Measurements from ENCODE around the gene RASAL2. TPM values are rescaled to one million over a fixed set of nuclear protein-coding genes. Genes with fewer than 3 reads are reported as not detected.

Gene RASAL2
- total RNA-seq, 1 donor from 2014 or later: 12.4 TPM

- Histone ChIP-seq H3K4me3 (ENCODE audit: low read depth, low read length) (no peak overlapping the region), H3K36me3 (ENCODE audit: control insufficient read depth, insufficient read depth, low read length) (peaks cover 1% of the 10 kb centered on the region), H3K27me3 (ENCODE audit: control insufficient read depth, insufficient read depth, low read length) (no peaks in the 10 kb centered on the region)
- DNase-seq (ENCODE audit: low read depth) (no peak), FAIRE-seq (no peak)
- TF ChIP-seq, protein P1, sequence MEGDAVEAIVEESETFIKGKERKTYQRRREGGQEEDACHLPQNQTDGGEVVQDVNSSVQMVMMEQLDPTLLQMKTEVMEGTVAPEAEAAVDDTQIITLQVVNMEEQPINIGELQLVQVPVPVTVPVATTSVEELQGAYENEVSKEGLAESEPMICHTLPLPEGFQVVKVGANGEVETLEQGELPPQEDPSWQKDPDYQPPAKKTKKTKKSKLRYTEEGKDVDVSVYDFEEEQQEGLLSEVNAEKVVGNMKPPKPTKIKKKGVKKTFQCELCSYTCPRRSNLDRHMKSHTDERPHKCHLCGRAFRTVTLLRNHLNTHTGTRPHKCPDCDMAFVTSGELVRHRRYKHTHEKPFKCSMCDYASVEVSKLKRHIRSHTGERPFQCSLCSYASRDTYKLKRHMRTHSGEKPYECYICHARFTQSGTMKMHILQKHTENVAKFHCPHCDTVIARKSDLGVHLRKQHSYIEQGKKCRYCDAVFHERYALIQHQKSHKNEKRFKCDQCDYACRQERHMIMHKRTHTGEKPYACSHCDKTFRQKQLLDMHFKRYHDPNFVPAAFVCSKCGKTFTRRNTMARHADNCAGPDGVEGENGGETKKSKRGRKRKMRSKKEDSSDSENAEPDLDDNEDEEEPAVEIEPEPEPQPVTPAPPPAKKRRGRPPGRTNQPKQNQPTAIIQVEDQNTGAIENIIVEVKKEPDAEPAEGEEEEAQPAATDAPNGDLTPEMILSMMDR (IDR thresholded peaks at IDR 0.05; ENCODE audit: insufficient read depth, low read length, severe bottlenecking): no peak
Measured at GRCh38 chr1:178418284-178418955, 324.5 kb downstream of the RASAL2 start.

DNA sequence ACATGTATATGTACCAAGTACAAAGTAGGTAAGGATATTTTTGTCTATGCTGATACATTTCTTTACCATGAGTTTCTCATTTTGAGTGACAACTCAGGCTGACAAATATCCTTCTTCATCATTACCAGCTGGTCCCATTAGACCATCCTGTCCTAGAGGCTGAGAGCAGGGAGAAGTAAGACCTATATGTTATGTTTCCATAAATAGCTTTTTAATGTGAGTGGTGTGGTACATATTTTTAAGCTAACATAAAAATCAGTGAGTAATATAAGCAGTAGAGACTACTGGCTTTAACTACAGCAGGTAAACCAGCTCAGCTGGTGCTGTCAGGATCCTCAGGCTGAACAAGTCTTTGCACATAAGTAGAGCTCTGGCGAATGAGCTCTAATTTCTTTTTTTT, 340.5 kb downstream of the RASAL2 start:
- FAIRE-seq: no peak
- Histone ChIP-seq H3K36me3 (ENCODE audit: control insufficient read depth, insufficient read depth, low read length) (no peaks in the 10 kb centered on the region), H3K27me3 (ENCODE audit: control insufficient read depth, insufficient read depth, low read length) (no peaks in the 10 kb centered on the region), H3K4me3 (ENCODE audit: low read depth, low read length) (no peak overlapping the region)
- TF ChIP-seq, protein P1 (IDR thresholded peaks at IDR 0.05; ENCODE audit: insufficient read depth, low read length, severe bottlenecking): no peak
- peak; percentile 70 for DNase-seq (ENCODE audit: low read depth)

- peak; percentile 9 for DNase-seq (ENCODE audit: low read depth)
- TF ChIP-seq, protein P1 (IDR thresholded peaks at IDR 0.05; ENCODE audit: insufficient read depth, low read length, severe bottlenecking): no peak
- no peak for FAIRE-seq
- H3K4me3 ChIP-seq (ENCODE audit: low read depth, low read length): no peak overlapping the region
- H3K27me3 ChIP-seq (ENCODE audit: control insufficient read depth, insufficient read depth, low read length): no peaks in the 10 kb centered on the region
- H3K36me3 ChIP-seq (ENCODE audit: control insufficient read depth, insufficient read depth, low read length): no peaks in the 10 kb centered on the region
Measured at GRCh38 chr1:178434899-178435435, 341.1 kb downstream of the RASAL2 start.

GRCh38 chr1:178436899-178437298, 343.0 kb downstream of the RASAL2 start:
- TF ChIP-seq, protein P1 (IDR thresholded peaks at IDR 0.05; ENCODE audit: insufficient read depth, low read length, severe bottlenecking): no peak
- H3K4me3 ChIP-seq (ENCODE audit: low read depth, low read length): no peak overlapping the region
- no peak for FAIRE-seq
- H3K36me3 ChIP-seq (ENCODE audit: control insufficient read depth, insufficient read depth, low read length): peaks cover 5% of the 10 kb centered on the region
- no peak for DNase-seq (ENCODE audit: low read depth)
- H3K27me3 ChIP-seq (ENCODE audit: control insufficient read depth, insufficient read depth, low read length): no peaks in the 10 kb centered on the region

DNA sequence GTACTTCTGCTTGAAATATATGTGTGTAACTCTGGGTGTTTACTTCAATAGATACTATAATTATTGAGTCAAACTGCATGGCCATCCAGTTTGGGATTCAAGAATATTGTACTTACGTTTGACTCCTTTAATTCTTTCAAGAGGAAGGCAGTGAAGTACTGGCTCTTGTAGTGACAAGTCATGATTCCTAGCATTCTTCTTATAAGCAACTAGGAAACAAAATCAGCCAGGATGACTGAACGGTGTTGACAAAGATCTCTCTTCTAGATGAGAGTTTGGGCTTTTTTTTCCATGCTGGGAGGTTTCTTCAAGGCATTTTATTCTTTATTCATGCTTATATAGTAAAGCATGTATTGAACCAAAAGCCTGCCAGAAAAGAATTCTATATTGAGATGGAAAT, 344.5 kb downstream of the RASAL2 start:
- Histone ChIP-seq H3K27me3 (ENCODE audit: control insufficient read depth, insufficient read depth, low read length) (no peaks in the 10 kb centered on the region), H3K36me3 (ENCODE audit: control insufficient read depth, insufficient read depth, low read length) (peaks cover 10% of the 10 kb centered on the region), H3K4me3 (ENCODE audit: low read depth, low read length) (no peak overlapping the region)
- FAIRE-seq (no peak), DNase-seq (ENCODE audit: low read depth) (peak; percentile 72)
- TF ChIP-seq, protein P1 (IDR thresholded peaks at IDR 0.05; ENCODE audit: insufficient read depth, low read length, severe bottlenecking): no peak

- H3K36me3 ChIP-seq (ENCODE audit: control insufficient read depth, insufficient read depth, low read length): peaks cover 10% of the 10 kb centered on the region
- TF ChIP-seq, protein P1 (IDR thresholded peaks at IDR 0.05; ENCODE audit: insufficient read depth, low read length, severe bottlenecking): no peak
- DNase-seq (ENCODE audit: low read depth): no peak
Measured at GRCh38 chr1:178442925-178443324, 349.0 kb downstream of the RASAL2 start.

More at GRCh38 chr1:178442925-178443324, 349.0 kb downstream of the RASAL2 start:
- Histone ChIP-seq H3K4me3 (ENCODE audit: low read depth, low read length) (no peak overlapping the region), H3K27me3 (ENCODE audit: control insufficient read depth, insufficient read depth, low read length) (no peaks in the 10 kb centered on the region)
- FAIRE-seq: no peak
